ENCODE data around the gene TENM4.

TENM4 gene

DNA sequence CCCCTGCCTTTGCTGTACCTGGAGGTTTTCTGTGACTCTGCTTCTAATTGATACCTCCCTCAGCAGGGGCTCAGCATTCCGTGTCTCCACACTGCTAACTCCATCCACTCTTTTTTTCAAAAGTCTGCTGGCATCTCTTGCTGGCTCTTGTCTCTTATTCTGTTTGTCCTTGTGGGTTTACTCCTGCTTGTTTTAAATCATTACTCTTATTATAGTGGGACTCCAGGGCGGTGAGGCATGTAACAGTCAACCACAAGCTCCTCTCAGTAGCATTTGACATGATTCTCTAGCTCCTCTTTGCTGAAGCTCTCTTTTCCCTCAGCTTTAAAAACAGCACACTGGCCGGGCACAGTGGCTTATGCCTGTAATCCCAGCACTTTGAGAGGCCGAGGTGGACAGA lies 605.9 kb downstream of the TENM4 start:
- Histone ChIP-seq H3K23ac (ENCODE audit: low read depth, low read length, poor library complexity) (no peak overlapping the region), H4K91ac (ENCODE audit: low read depth, low read length, poor library complexity) (no peak overlapping the region), H4K8ac (ENCODE audit: low read depth, low read length) (no peak overlapping the region), H2BK120ac (ENCODE audit: low read depth, low read length) (no peak overlapping the region), H3K4me3 (ENCODE audit: low read length in 2 of 2) (no peak overlapping the region), H2BK15ac (ENCODE audit: low read length) (no peak overlapping the region), H3K27me3 (ENCODE audit: control insufficient read depth in 3 of 3, insufficient read depth in 3 of 3, low read depth in 1 of 3, low read length in 3 of 3) (no peaks in the 10 kb centered on the region), H2BK5ac (ENCODE audit: low read length) (no peak overlapping the region), H3K9me3 (replicated peaks in 1 of 2; ENCODE audit: control insufficient read depth in 2 of 2, insufficient read depth in 1 of 2, low read depth in 1 of 2, low read length in 2 of 2) (no peaks in the 10 kb centered on the region), H3K14ac (ENCODE audit: low read length) (no peak overlapping the region), H3K79me1 (ENCODE audit: low read depth, low read length) (no peaks in the 10 kb centered on the region), H2AK5ac (ENCODE audit: low read depth, low read length) (no peak overlapping the region), H2AFZ (ENCODE audit: low read length) (no peak overlapping the region), H3K9ac (ENCODE audit: low read depth, low read length, poor library complexity) (no peak overlapping the region), H2BK12ac (ENCODE audit: low read length) (no peak overlapping the region), H3K36me3 (replicated peaks in 1 of 2; ENCODE audit: control insufficient read depth in 2 of 2, insufficient read depth in 2 of 2, low read length in 2 of 2) (no peaks in the 10 kb centered on the region), H3K27ac (replicated peaks; ENCODE audit: low read length) (no peak overlapping the region), H3K4me2 (ENCODE audit: insufficient read depth, low read length, poor library complexity, severe bottlenecking) (no peak overlapping the region), H3K4ac (ENCODE audit: low read length) (no peak overlapping the region), H3K18ac (ENCODE audit: low read length) (no peak overlapping the region), H3K4me1 (ENCODE audit: control insufficient read depth in 2 of 2, insufficient read depth in 1 of 2, low read depth in 1 of 2, low read length in 2 of 2) (peaks cover 0 to 3% of the 10 kb centered on the region in 2 donors)
- WGBS, 2 donors (ENCODE audit: extremely low coverage in 2 of 2, insufficient read length in 2 of 2, insufficient replicate concordance in 1 of 2): no CpG with 5 or more reads among the region's 4 CpGs
- DNase-seq (ENCODE audit: low spot score): no peak

DNA sequence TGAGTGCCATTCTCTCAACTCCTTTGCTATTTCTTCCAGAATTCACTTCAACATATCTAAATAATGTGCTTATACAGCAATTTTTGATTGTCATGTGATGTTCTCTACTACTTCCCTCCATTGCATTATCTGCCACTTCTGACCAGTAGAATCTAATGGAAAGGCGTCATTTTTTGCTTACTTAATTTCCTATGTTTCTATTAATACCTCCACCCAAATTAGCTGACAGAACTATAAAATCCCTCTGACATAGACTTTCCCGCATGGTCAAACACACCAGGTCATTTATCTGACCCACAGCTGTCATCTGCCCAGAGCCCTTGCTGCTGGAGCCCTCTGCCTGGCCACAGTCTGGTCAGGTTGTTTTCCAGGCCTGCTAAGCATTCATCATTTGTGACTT lies 607.6 kb downstream of the TENM4 start:
- H3K14ac ChIP-seq (ENCODE audit: low read length): no peak overlapping the region
- no peak overlapping the region for H3K9ac ChIP-seq (ENCODE audit: low read depth, low read length, poor library complexity)
- DNase-seq (ENCODE audit: low spot score): no peak
- H3K23ac ChIP-seq (ENCODE audit: low read depth, low read length, poor library complexity): no peak overlapping the region
- no CpG with 5 or more reads among the region's 2 CpGs for WGBS, 2 donors (ENCODE audit: extremely low coverage in 2 of 2, insufficient read length in 2 of 2, insufficient replicate concordance in 1 of 2)
- H2AFZ ChIP-seq (ENCODE audit: low read length): no peak overlapping the region
- no peak overlapping the region for H3K4me2 ChIP-seq (ENCODE audit: insufficient read depth, low read length, poor library complexity, severe bottlenecking)
- H4K8ac ChIP-seq (ENCODE audit: low read depth, low read length): no peak overlapping the region
- no peak overlapping the region for H2AK5ac ChIP-seq (ENCODE audit: low read depth, low read length)
- H2BK12ac ChIP-seq (ENCODE audit: low read length): no peak overlapping the region
- H3K27ac ChIP-seq (replicated peaks; ENCODE audit: low read length): no peak overlapping the region
- H4K91ac ChIP-seq (ENCODE audit: low read depth, low read length, poor library complexity): no peak overlapping the region
- no peak overlapping the region for H3K4me3 ChIP-seq (ENCODE audit: low read length in 2 of 2)
- no peaks in the 10 kb centered on the region for H3K36me3 ChIP-seq (replicated peaks in 1 of 2; ENCODE audit: control insufficient read depth in 2 of 2, insufficient read depth in 2 of 2, low read length in 2 of 2)
- no peaks in the 10 kb centered on the region for H3K9me3 ChIP-seq (replicated peaks in 1 of 2; ENCODE audit: control insufficient read depth in 2 of 2, insufficient read depth in 1 of 2, low read depth in 1 of 2, low read length in 2 of 2)
- H2BK15ac ChIP-seq (ENCODE audit: low read length): no peak overlapping the region
- H3K79me1 ChIP-seq (ENCODE audit: low read depth, low read length): no peaks in the 10 kb centered on the region
- H3K18ac ChIP-seq (ENCODE audit: low read length): no peak overlapping the region
- H3K27me3 ChIP-seq (ENCODE audit: control insufficient read depth in 3 of 3, insufficient read depth in 3 of 3, low read depth in 1 of 3, low read length in 3 of 3): no peaks in the 10 kb centered on the region
- no peak overlapping the region for H2BK120ac ChIP-seq (ENCODE audit: low read depth, low read length)
- H3K4ac ChIP-seq (ENCODE audit: low read length): no peak overlapping the region
- no peak overlapping the region for H2BK5ac ChIP-seq (ENCODE audit: low read length)
- H3K4me1 ChIP-seq (ENCODE audit: control insufficient read depth in 2 of 2, insufficient read depth in 1 of 2, low read depth in 1 of 2, low read length in 2 of 2): peaks cover 0 to 3% of the 10 kb centered on the region in 2 donors

DNA sequence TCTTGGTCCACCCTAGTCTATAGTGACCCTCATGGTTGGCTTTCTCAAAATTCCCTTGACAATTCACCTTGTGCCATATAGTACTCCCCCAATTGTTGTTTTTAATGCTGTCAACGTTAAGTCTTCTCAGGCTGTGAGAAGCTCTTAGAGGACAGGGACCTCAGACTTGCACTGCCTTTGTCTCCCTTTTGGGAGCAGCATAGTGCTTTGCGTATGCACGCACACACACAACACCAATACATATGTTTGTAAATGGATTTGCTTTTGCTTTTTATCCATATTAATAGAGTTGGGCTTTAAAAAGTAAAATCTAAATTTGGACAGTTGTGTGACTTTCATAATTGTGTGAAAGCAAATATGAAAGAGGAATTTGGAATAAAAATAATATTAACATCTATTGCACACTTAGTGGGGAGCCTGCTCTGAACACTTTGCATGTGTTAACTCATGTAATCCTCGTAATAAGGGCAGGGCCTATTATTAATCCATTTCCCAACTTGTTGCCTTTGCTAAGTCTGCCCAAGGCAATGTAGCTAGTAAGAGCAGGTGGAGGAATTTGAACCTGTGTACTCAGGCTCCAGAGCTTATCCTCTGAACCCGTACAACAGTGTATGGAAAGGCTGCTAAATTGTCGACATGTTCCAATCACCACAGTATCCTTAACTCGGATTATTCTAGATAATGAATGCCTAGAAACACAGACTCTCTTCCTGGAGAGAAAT lies 608.4 kb downstream of the TENM4 start:
- H2BK5ac ChIP-seq (ENCODE audit: low read length): no peak overlapping the region
- no peak overlapping the region for H3K27ac ChIP-seq (replicated peaks; ENCODE audit: low read length)
- no peak overlapping the region for H4K91ac ChIP-seq (ENCODE audit: low read depth, low read length, poor library complexity)
- no peak for DNase-seq (ENCODE audit: low spot score)
- no peak overlapping the region for H3K4me2 ChIP-seq (ENCODE audit: insufficient read depth, low read length, poor library complexity, severe bottlenecking)
- no peak overlapping the region for H2BK15ac ChIP-seq (ENCODE audit: low read length)
- no peak overlapping the region for H2AK5ac ChIP-seq (ENCODE audit: low read depth, low read length)
- H2BK120ac ChIP-seq (ENCODE audit: low read depth, low read length): no peak overlapping the region
- H3K14ac ChIP-seq (ENCODE audit: low read length): no peak overlapping the region
- no peaks in the 10 kb centered on the region for H3K36me3 ChIP-seq (replicated peaks in 1 of 2; ENCODE audit: control insufficient read depth in 2 of 2, insufficient read depth in 2 of 2, low read length in 2 of 2)
- no peak overlapping the region for H3K18ac ChIP-seq (ENCODE audit: low read length)
- no peak overlapping the region for H3K4me3 ChIP-seq (ENCODE audit: low read length in 2 of 2)
- H3K23ac ChIP-seq (ENCODE audit: low read depth, low read length, poor library complexity): no peak overlapping the region
- H3K9ac ChIP-seq (ENCODE audit: low read depth, low read length, poor library complexity): no peak overlapping the region
- no peaks in the 10 kb centered on the region for H3K79me1 ChIP-seq (ENCODE audit: low read depth, low read length)
- no peaks in the 10 kb centered on the region for H3K27me3 ChIP-seq (ENCODE audit: control insufficient read depth in 3 of 3, insufficient read depth in 3 of 3, low read depth in 1 of 3, low read length in 3 of 3)
- H2AFZ ChIP-seq (ENCODE audit: low read length): no peak overlapping the region
- H3K4ac ChIP-seq (ENCODE audit: low read length): no peak overlapping the region
- H3K4me1 ChIP-seq (ENCODE audit: control insufficient read depth in 2 of 2, insufficient read depth in 1 of 2, low read depth in 1 of 2, low read length in 2 of 2): peaks cover 0 to 3% of the 10 kb centered on the region in 2 donors
- WGBS, 2 donors (ENCODE audit: extremely low coverage in 2 of 2, insufficient read length in 2 of 2, insufficient replicate concordance in 1 of 2): no CpG with 5 or more reads among the region's 7 CpGs
- H3K9me3 ChIP-seq (replicated peaks in 1 of 2; ENCODE audit: control insufficient read depth in 2 of 2, insufficient read depth in 1 of 2, low read depth in 1 of 2, low read length in 2 of 2): no peaks in the 10 kb centered on the region
- H4K8ac ChIP-seq (ENCODE audit: low read depth, low read length): no peak overlapping the region
- H2BK12ac ChIP-seq (ENCODE audit: low read length): no peak overlapping the region

DNA sequence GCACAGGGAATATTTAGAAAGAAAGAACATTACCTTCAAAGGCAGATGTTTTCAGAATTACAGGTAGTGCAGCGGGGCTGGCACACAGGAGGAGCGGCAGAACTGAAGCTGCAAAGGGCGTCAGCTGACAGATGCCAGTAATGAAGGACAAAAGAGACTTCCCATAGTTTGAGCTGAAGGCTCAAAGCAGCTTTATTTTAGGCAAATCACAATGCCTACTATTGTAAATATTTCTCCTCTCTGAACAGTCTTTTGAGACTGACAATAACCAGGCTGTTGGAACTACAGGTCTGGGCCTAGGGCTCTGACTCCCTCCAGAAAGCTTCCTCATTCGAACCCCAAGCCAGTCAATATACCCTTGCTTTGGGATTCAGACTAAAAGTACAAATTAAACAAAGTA lies 609.3 kb downstream of the TENM4 start:
- Histone ChIP-seq H3K14ac (ENCODE audit: low read length) (no peak overlapping the region), H3K79me1 (ENCODE audit: low read depth, low read length) (no peaks in the 10 kb centered on the region), H2BK5ac (ENCODE audit: low read length) (no peak overlapping the region), H3K18ac (ENCODE audit: low read length) (no peak overlapping the region), H3K9ac (ENCODE audit: low read depth, low read length, poor library complexity) (no peak overlapping the region), H2BK15ac (ENCODE audit: low read length) (no peak overlapping the region), H3K4me1 (ENCODE audit: control insufficient read depth in 2 of 2, insufficient read depth in 1 of 2, low read depth in 1 of 2, low read length in 2 of 2) (peaks cover 0 to 3% of the 10 kb centered on the region in 2 donors), H3K4ac (ENCODE audit: low read length) (no peak overlapping the region), H3K4me2 (ENCODE audit: insufficient read depth, low read length, poor library complexity, severe bottlenecking) (no peak overlapping the region), H3K27ac (replicated peaks; ENCODE audit: low read length) (no peak overlapping the region), H3K23ac (ENCODE audit: low read depth, low read length, poor library complexity) (no peak overlapping the region), H3K4me3 (ENCODE audit: low read length in 2 of 2) (no peak overlapping the region), H3K27me3 (ENCODE audit: control insufficient read depth in 3 of 3, insufficient read depth in 3 of 3, low read depth in 1 of 3, low read length in 3 of 3) (no peaks in the 10 kb centered on the region), H4K91ac (ENCODE audit: low read depth, low read length, poor library complexity) (no peak overlapping the region), H2AFZ (ENCODE audit: low read length) (no peak overlapping the region), H3K9me3 (replicated peaks in 1 of 2; ENCODE audit: control insufficient read depth in 2 of 2, insufficient read depth in 1 of 2, low read depth in 1 of 2, low read length in 2 of 2) (no peaks in the 10 kb centered on the region), H2BK120ac (ENCODE audit: low read depth, low read length) (no peak overlapping the region), H3K36me3 (replicated peaks in 1 of 2; ENCODE audit: control insufficient read depth in 2 of 2, insufficient read depth in 2 of 2, low read length in 2 of 2) (no peaks in the 10 kb centered on the region), H2BK12ac (ENCODE audit: low read length) (no peak overlapping the region), H4K8ac (ENCODE audit: low read depth, low read length) (no peak overlapping the region), H2AK5ac (ENCODE audit: low read depth, low read length) (no peak overlapping the region)
- no peak for DNase-seq (ENCODE audit: low spot score)
- no CpG with 5 or more reads among the region's 4 CpGs for WGBS, 2 donors (ENCODE audit: extremely low coverage in 2 of 2, insufficient read length in 2 of 2, insufficient replicate concordance in 1 of 2)
